CD8-positive, alpha-beta memory T cell (primary cell): ENCODE measurements around the gene IL1B. TPM values are rescaled to one million over a fixed set of nuclear protein-coding genes. Genes with fewer than 3 reads are reported as not detected.

ENCODE experiments used
- CTCF ChIA-PET: fragments of 350-600 bp; sonication (Branson Sonifier 250); formaldehyde crosslinking; loops from one replicate; lab custom pipeline; 2021; ENCODE audit warnings: antibody characterized with exemption; lab: Charles Lee
- POLR2A ChIA-PET: fragments of 350-600 bp; sonication (Branson Sonifier 250); formaldehyde crosslinking; loops from one replicate; lab custom pipeline; 2021; ENCODE audit warnings: antibody characterized with exemption; lab: Charles Lee
- DNase-seq, 5 donors: peaks; one replicate each; pipeline versions ENCODE4 v3.0.0 to v3.0.0-alpha.2; 2020 to 2022; ENCODE audit warnings: mixed read lengths in 1 of 5
- H3K27ac ChIP-seq: one replicate; pipeline ENCODE4 v1.7.0; 2013; ENCODE audit warnings: low read depth, mild to moderate bottlenecking, low read length, moderate library complexity
- H3K27me3 ChIP-seq: 2 replicates; pipeline ENCODE4 v1.7.0; 2013; ENCODE audit warnings: low read length, mild to moderate bottlenecking; ENCODE audit not compliant: insufficient read depth, poor library complexity, severe bottlenecking
- H3K36me3 ChIP-seq: 2 replicates; pipeline ENCODE4 v1.7.0; 2013; ENCODE audit warnings: mild to moderate bottlenecking, low read length, moderate library complexity; ENCODE audit not compliant: insufficient read depth
- H3K4me1 ChIP-seq: 2 replicates; pipeline ENCODE4 v1.7.0; 2013; ENCODE audit warnings: mild to moderate bottlenecking, low read length, moderate library complexity; ENCODE audit not compliant: insufficient read depth
- H3K4me3 ChIP-seq: 2 replicates; pipeline ENCODE4 v1.7.0; 2013; ENCODE audit warnings: mild to moderate bottlenecking, low read length
- H3K9me3 ChIP-seq: 2 replicates; pipeline ENCODE4 v1.7.0; 2013; ENCODE audit warnings: mild to moderate bottlenecking, low read length
- H3K27ac Mint-ChIP-seq, 8 donors: one replicate each; pipeline ENCODE4 v1.8.0; 2020 to 2021; ENCODE audit warnings: mixed read lengths in 8 of 8, mild to moderate bottlenecking in 6 of 8, inconsistent platforms in 3 of 8, moderate library complexity in 3 of 8
- H3K27me3 Mint-ChIP-seq, 2 donors: one replicate each; pipeline ENCODE4 v1.8.0; 2020 to 2021; ENCODE audit warnings: mixed read lengths in 2 of 2, mild to moderate bottlenecking in 1 of 2, moderate library complexity in 1 of 2
- H3K36me3 Mint-ChIP-seq, 3 donors: one replicate each; pipeline ENCODE4 v1.8.0; 2020 to 2021; ENCODE audit warnings: mixed read lengths in 3 of 3, inconsistent platforms in 1 of 3, mild to moderate bottlenecking in 1 of 3
- H3K4me1 Mint-ChIP-seq, 3 donors: one replicate each; pipeline ENCODE4 v1.8.0; 2020 to 2021; ENCODE audit warnings: mixed read lengths in 3 of 3, inconsistent platforms in 1 of 3, mild to moderate bottlenecking in 1 of 3
- H3K4me3 Mint-ChIP-seq, 7 donors: one replicate each; pipeline ENCODE4 v1.8.0; 2020 to 2021; ENCODE audit warnings: mixed read lengths in 7 of 7, mild to moderate bottlenecking in 6 of 7, moderate library complexity in 4 of 7, inconsistent platforms in 2 of 7
- H3K9me3 Mint-ChIP-seq, 5 donors: one replicate each; pipeline ENCODE4 v1.8.0; 2020 to 2022; ENCODE audit warnings: mixed read lengths in 5 of 5, mild to moderate bottlenecking in 3 of 5, moderate library complexity in 2 of 5, inconsistent platforms in 1 of 5
- polyA plus RNA-seq: library from polyadenylated mRNA; unstranded; fragments of 300-500 nt; fragmentation: Illumina TruSeq; gene quantifications from one replicate; pipeline ENCODE4 v1.2.3, GENCODE V29; 2021
- total RNA-seq, 2 experiments: library from RNA; stranded (reverse); gene quantifications; one replicate each; pipeline ENCODE4 v1.2.3, GENCODE V29; 2021

IL1B gene
- total and polyA plus RNA-seq, 3 experiments from 2014 or later = not detected

DNA sequence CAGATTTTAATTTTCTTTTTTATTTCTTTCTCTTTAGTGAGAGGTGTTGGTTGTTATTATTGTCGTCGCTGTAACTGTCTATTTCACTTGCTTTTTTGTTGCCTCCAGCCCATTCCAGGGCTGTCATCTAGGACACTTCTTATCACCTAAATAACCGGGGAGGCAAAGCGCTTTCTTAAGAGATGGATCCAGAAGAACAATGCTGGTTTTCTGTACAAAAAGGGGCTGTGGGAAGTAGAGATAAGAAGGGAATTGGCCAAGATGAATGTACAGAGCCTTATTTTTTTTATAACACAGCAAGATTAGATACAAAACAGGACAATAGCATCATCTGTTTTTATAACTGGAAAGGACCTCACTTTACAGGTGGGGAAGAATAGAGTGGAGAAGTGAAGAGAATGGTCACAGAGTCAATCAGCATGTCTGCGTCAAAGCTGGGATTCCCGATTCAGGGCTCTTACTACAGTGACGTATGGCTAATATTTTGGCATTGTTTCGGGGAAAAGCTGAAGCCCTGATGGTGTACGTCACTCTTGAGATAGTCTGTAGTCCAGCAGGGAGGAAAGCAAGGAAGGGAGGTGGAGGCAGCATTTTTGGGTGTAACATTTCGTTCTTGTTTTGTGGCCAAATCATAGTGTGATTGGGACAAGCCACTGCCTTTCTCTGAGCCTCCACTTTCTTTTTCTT, 23.2 kb downstream of the IL1B start:
- H3K36me3 Mint-ChIP-seq = peaks cover 0 to 4% (median 0%) of the 10 kb centered on the region in 3 donors
- H3K4me3 ChIP-seq = no peak overlapping the region
- no peaks in the 10 kb centered on the region for H3K36me3 ChIP-seq
- H3K9me3 Mint-ChIP-seq = peaks cover 0 to 2% (median 0%) of the 10 kb centered on the region in 5 donors
- no peak for DNase-seq
- H3K27me3 Mint-ChIP-seq = no peaks in the 10 kb centered on the region
- H3K4me3 Mint-ChIP-seq = no peak overlapping the region
- no peak overlapping the region for H3K27ac ChIP-seq
- H3K9me3 ChIP-seq = no peaks in the 10 kb centered on the region
- CTCF ChIA-PET = no interaction called here
- no peaks in the 10 kb centered on the region for H3K27me3 ChIP-seq
- H3K27ac Mint-ChIP-seq = no peak overlapping the region
- POLR2A ChIA-PET = no interaction called here
- H3K4me1 Mint-ChIP-seq = peaks cover 10 to 12% (median 10%) of the 10 kb centered on the region in 3 donors
- peaks cover 7% of the 10 kb centered on the region for H3K4me1 ChIP-seq

DNA sequence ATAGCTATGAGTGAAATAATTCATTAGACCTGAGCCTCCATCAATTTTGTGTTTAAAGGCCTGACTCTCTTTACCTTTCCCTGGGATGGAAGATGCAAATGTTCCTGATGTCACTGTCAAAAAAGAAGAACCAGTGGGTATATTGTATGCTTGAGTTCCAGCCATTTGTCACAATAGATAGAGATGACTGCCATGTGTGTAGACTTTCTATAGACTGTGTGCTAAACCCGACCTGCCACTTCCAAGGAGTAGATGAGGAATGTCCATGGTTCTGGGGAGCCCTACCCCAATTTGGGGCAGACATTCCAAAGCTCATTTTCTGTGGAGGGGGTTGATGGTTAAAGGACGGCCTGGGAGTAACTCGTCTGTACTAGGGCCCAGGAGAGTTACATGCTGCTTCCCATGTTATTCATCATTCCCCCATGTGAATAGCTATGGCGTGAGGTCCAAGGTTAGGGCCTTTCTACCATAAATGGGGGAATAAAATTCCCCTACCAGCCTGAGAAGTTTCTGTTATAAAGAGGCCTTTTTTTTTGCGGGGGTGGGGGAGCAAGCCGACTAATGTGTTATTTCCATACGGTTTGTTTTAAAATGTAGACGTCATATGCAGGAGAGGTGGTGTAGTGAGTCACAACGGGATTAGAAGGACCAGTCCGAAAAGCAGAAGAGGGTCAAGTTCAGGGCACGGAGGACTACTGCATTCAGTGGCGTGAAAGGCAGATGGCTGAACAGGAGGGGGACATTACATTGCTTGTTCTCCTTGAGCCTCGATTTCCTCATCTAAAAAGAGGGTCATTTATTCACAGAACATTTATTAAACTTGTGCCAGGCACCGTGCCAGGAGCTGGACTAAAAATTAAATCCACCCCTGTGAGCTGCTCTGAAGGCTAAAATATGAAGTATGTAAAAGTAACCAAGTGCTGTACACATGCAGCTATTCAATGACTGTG, 24.0 kb downstream of the IL1B start:
- Histone ChIP-seq H3K27ac (no peak overlapping the region), H3K27me3 (no peaks in the 10 kb centered on the region), H3K4me1 (peaks cover 7% of the 10 kb centered on the region), H3K36me3 (no peaks in the 10 kb centered on the region), H3K4me3 (no peak overlapping the region), H3K9me3 (no peaks in the 10 kb centered on the region)
- Mint-ChIP-seq H3K9me3 (peaks cover under 1 to 4% (median 2%) of the 10 kb centered on the region in 5 donors), H3K27me3 (no peaks in the 10 kb centered on the region), H3K4me3 (no peak overlapping the region), H3K27ac (peak overlapping the region in 2 of 8 donors; percentile 11 to 82), H3K4me1 (peaks cover 10 to 12% (median 10%) of the 10 kb centered on the region in 3 donors), H3K36me3 (peaks cover 0 to 5% (median 0%) of the 10 kb centered on the region in 3 donors)
- ChIA-PET POLR2A (no interaction called here), CTCF (no interaction called here)
- no peak for DNase-seq

DNA sequence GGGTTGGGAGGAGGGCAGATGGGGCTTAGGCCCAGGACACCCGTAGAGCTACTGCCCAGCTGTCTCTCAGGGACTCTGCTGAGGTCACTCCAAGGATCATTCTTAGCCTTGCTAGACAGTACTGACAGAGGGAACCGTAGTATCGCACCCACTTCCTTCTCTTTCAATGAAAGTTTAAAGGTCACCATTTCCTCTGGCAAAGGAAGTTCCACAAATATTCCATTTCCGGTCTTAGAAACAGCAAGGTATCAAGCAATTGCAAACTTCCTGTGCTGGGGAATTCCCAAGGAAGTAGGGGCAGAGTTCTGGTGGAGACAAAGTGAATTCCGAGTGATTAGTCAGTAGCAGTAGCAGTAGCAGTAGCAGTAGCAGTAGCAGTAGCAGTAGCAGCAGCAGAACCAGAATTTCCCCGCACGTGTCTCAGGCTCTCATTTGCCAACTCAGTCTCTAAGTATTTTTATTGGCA, 24.7 kb downstream of the IL1B start:
- peaks cover 0 to 2% of the 10 kb centered on the region in 2 donors for H3K27me3 Mint-ChIP-seq
- no peak overlapping the region for H3K4me3 ChIP-seq
- H3K9me3 ChIP-seq = no peaks in the 10 kb centered on the region
- peaks cover 7% of the 10 kb centered on the region for H3K4me1 ChIP-seq
- no peaks in the 10 kb centered on the region for H3K27me3 ChIP-seq
- no peaks in the 10 kb centered on the region for H3K36me3 ChIP-seq
- peaks cover 10 to 12% (median 10%) of the 10 kb centered on the region in 3 donors for H3K4me1 Mint-ChIP-seq
- ChIA-PET POLR2A (no interaction called here), CTCF (no interaction called here)
- H3K27ac ChIP-seq = no peak overlapping the region
- H3K27ac Mint-ChIP-seq = peak overlapping the region in 1 of 8 donors; percentile 45
- H3K9me3 Mint-ChIP-seq = peaks cover 4 to 7% (median 7%) of the 10 kb centered on the region in 5 donors
- H3K36me3 Mint-ChIP-seq = peaks cover 0 to 8% (median 0%) of the 10 kb centered on the region in 3 donors
- H3K4me3 Mint-ChIP-seq = peak overlapping the region in 2 of 7 donors; percentile 36 to 44
- DNase-seq = no peak

DNA sequence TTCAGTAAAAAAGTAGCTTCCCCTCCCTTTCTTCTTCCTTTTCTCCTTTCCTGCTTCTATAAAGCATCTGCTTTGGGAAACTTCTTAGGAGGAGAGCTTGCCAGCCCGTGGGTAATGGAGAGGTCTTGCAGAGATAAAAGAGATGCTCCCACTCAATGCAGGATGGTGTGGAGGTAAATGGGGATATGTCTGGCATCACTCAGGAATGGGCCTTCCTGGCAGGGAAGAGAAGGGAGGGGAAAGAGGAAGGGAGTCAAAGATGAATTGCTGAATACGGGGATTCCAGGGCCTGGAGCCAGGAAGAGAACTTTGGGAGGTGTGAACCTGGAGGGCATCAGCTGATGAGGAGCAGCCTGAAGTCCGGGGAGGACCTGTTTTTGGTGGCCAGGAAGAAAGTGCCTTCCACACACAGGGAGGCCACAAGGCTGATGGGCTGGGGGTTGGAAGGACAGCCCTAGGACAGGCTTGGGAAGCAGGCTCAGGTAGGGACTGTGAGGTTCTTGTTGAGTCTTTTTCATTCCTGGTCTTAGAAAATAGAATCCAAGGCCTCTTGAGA, 25.2 kb downstream of the IL1B start:
- Histone ChIP-seq H3K9me3 (no peaks in the 10 kb centered on the region), H3K4me3 (no peak overlapping the region), H3K27ac (no peak overlapping the region), H3K27me3 (no peaks in the 10 kb centered on the region), H3K4me1 (peaks cover 7% of the 10 kb centered on the region), H3K36me3 (no peaks in the 10 kb centered on the region)
- Mint-ChIP-seq H3K36me3 (peaks cover 0 to 12% (median 0%) of the 10 kb centered on the region in 3 donors), H3K27me3 (peaks cover 0 to 5% of the 10 kb centered on the region in 2 donors), H3K4me1 (peaks cover 10 to 12% (median 10%) of the 10 kb centered on the region in 3 donors), H3K27ac (peak overlapping the region in 2 of 8 donors; percentile 3 to 61), H3K4me3 (no peak overlapping the region), H3K9me3 (peaks cover 4 to 7% (median 7%) of the 10 kb centered on the region in 5 donors)
- no peak for DNase-seq
- POLR2A ChIA-PET = no interaction called here
- CTCF ChIA-PET = no interaction called here

DNA sequence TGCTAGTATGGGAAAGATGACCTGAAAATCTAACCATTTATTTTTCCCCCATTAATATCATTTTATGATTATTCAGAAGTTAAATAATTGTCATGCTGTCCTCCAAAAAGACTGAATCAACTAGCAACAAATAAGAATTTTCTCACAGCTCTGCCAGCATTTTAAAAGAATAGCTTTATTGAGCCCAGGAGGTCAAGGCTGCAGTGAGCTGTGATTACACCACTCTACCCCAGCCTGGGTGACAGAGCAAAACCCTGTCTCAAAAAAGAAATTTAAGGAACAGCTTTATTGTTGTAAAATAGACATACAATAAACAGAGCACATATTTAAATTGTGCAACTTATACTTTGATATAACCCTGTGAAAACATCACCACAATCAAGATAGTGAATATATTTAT, 27.5 kb downstream of the IL1B start:
- ChIA-PET POLR2A (no interaction called here), CTCF (no interaction called here)
- Histone ChIP-seq H3K9me3 (no peaks in the 10 kb centered on the region), H3K4me1 (peaks cover 7% of the 10 kb centered on the region), H3K36me3 (no peaks in the 10 kb centered on the region), H3K4me3 (no peak overlapping the region), H3K27me3 (no peaks in the 10 kb centered on the region), H3K27ac (no peak overlapping the region)
- Mint-ChIP-seq H3K27ac (no peak overlapping the region), H3K27me3 (peaks cover 0 to 5% of the 10 kb centered on the region in 2 donors), H3K4me3 (no peak overlapping the region), H3K36me3 (peaks cover 0 to 12% (median 0%) of the 10 kb centered on the region in 3 donors), H3K9me3 (peaks cover 4 to 7% (median 7%) of the 10 kb centered on the region in 5 donors), H3K4me1 (peaks cover 12 to 14% (median 13%) of the 10 kb centered on the region in 3 donors)
- no peak for DNase-seq

DNA sequence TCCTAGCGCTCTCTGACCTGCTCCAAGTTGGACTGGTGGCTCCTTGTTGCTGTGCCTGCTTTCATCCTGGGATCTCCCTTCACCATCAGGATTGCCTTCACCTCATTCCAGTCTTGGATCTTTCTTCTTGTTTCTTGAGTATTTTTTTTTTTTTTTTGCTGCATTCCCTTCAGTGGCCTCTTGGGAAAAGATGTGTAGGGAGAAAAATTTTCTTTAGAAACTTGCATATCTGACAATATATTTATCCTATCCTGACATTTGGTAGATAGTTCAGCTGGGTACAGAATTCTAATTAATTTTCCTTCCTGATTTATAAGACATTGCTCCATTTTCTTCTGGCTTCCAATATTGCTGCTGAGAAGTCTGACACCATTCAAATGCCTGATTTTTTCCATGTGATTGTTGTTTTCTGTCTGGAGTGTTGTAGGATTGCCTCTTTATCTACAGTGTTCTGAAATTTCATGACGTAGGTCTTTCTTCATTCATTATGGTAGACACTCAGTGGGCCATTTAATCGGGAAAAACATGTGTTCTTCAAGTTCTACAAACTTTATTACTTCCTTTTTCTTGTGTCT, 29.3 kb downstream of the IL1B start:
- Histone ChIP-seq H3K36me3 (no peaks in the 10 kb centered on the region), H3K9me3 (no peaks in the 10 kb centered on the region), H3K27me3 (no peaks in the 10 kb centered on the region), H3K27ac (no peak overlapping the region), H3K4me1 (peaks cover 7% of the 10 kb centered on the region), H3K4me3 (no peak overlapping the region)
- Mint-ChIP-seq H3K36me3 (peaks cover 0 to 12% (median 0%) of the 10 kb centered on the region in 3 donors), H3K4me1 (peaks cover 10 to 13% (median 12%) of the 10 kb centered on the region in 3 donors), H3K4me3 (no peak overlapping the region), H3K27ac (no peak overlapping the region), H3K9me3 (peaks cover 4 to 7% (median 7%) of the 10 kb centered on the region in 5 donors), H3K27me3 (peaks cover 0 to 5% of the 10 kb centered on the region in 2 donors)
- ChIA-PET CTCF (no interaction called here), POLR2A (no interaction called here)
- no peak for DNase-seq

DNA sequence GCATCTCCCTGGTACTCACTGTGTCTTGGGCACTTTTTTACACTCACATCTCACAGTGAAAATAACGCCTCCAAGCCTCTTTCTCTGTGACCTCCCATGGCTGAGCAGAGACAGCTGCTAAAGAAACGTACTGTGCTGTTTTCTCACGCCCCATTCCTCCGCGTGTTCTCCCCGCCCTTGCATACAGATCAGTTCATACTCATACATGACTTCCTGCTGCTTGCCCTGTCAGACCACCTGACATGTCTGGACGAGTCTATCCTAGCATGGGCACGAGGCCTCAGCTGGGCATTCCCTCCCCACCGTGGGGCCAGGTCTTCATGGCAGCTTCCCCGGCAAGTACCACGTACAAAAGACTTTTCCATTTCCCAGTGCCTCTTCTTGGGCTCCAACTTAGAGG, 31.0 kb downstream of the IL1B start:
- Mint-ChIP-seq H3K9me3 (peaks cover 2 to 7% (median 7%) of the 10 kb centered on the region in 5 donors), H3K27ac (no peak overlapping the region), H3K36me3 (peaks cover 0 to 12% (median 0%) of the 10 kb centered on the region in 3 donors), H3K4me1 (peaks cover 0 to 4% (median 3%) of the 10 kb centered on the region in 3 donors), H3K27me3 (peaks cover 0 to 6% of the 10 kb centered on the region in 2 donors), H3K4me3 (no peak overlapping the region)
- Histone ChIP-seq H3K36me3 (no peaks in the 10 kb centered on the region), H3K9me3 (no peaks in the 10 kb centered on the region), H3K4me3 (no peak overlapping the region), H3K27ac (no peak overlapping the region), H3K4me1 (no peaks in the 10 kb centered on the region), H3K27me3 (no peaks in the 10 kb centered on the region)
- ChIA-PET CTCF (no interaction called here), POLR2A (no interaction called here)
- no peak for DNase-seq
